DOHH2 (cell line): ENCODE data around the gene RIMS3.
A peak's percentile ranks its signal among the peaks of the same experiment; 100 is the strongest.

Experiments
- H3F3A ChIP-seq: fragments of 200-600 bp; sonication (generic), shearing (Covaris generic); 2 replicates; pipeline ENCODE4 v1.6.0; 2016; ENCODE audit warnings: antibody characterized with exemption, mild to moderate bottlenecking; ENCODE audit not compliant: control insufficient read depth, insufficient read depth
- H3K27ac ChIP-seq: fragments of 200-600 bp; sonication (generic); 2 replicates; pipeline ENCODE4 v1.5.1; 2014; ENCODE audit warnings: low read depth, mild to moderate bottlenecking, low read length, moderate library complexity
- H3K27me3 ChIP-seq: fragments of 200-600 bp; sonication (generic); 2 replicates; pipeline ENCODE4 v1.6.1; 2014; ENCODE audit warnings: mild to moderate bottlenecking, low read length, mixed read lengths; ENCODE audit not compliant: control insufficient read depth
- H3K36me3 ChIP-seq: fragments of 200-600 bp; sonication (generic); 2 replicates; pipeline ENCODE4 v1.6.1; 2014; ENCODE audit warnings: mild to moderate bottlenecking, low read length, moderate library complexity, mixed read lengths; ENCODE audit not compliant: control insufficient read depth
- H3K4me1 ChIP-seq: fragments of 200-600 bp; sonication (generic); 2 replicates; pipeline ENCODE4 v1.6.1; 2014; ENCODE audit warnings: mild to moderate bottlenecking, low read length, mixed read lengths; ENCODE audit not compliant: control insufficient read depth
- H3K4me2 ChIP-seq: fragments of 200-600 bp; sonication (generic); 2 replicates; pipeline ENCODE4 v1.6.0; 2014; ENCODE audit warnings: mild to moderate bottlenecking, low read length, moderate library complexity
- H3K4me3 ChIP-seq: fragments of 200-600 bp; sonication (generic); 2 replicates; pipeline ENCODE4 v1.5.1; 2014; ENCODE audit warnings: mild to moderate bottlenecking, low read length, mixed read lengths
- H3K79me2 ChIP-seq: fragments of 200-600 bp; sonication (generic); 2 replicates; pipeline ENCODE4 v1.6.1; 2014; ENCODE audit warnings: mild to moderate bottlenecking, low read length, mixed read lengths; ENCODE audit not compliant: control insufficient read depth
- H3K9me2 ChIP-seq: fragments of 200-600 bp; sonication (generic); replicated peaks from 2 replicates; pipeline ENCODE4 v1.6.1; 2014; ENCODE audit warnings: mild to moderate bottlenecking, low read length, mixed read lengths; ENCODE audit not compliant: control insufficient read depth
- H3K9me3 ChIP-seq: fragments of 200-600 bp; sonication (generic); 2 replicates; pipeline ENCODE4 v1.6.1; 2014; ENCODE audit warnings: antibody characterized with exemption, low read length, mixed read lengths; ENCODE audit not compliant: control insufficient read depth, insufficient read depth
- H4K20me1 ChIP-seq: fragments of 200-600 bp; sonication (generic); 2 replicates; pipeline ENCODE4 v1.6.0; 2014; ENCODE audit warnings: low read depth, mild to moderate bottlenecking, antibody characterized with exemption, low read length, moderate library complexity; ENCODE audit not compliant: control insufficient read depth, insufficient read depth
- CTCF ChIP-seq: fragments of 200-600 bp; sonication (generic); IDR thresholded peaks from one replicate; pipeline ENCODE4 v1.5.1; 2014; ENCODE audit warnings: antibody characterized with exemption, mild to moderate bottlenecking, low read depth, low read length; ENCODE audit not compliant: poor library complexity, severe bottlenecking
- EZH2phosphoT487 ChIP-seq: fragments of 200-600 bp; sonication (generic); IDR thresholded peaks from 2 replicates; pipeline ENCODE4 v1.6.1; 2017; ENCODE audit warnings: borderline replicate concordance, mild to moderate bottlenecking, antibody characterized with exemption, low read length, moderate library complexity, mixed read lengths

RIMS3 gene

GRCh38 chr1:40693425-40693824, 27.9 kb upstream of the RIMS3 start:
- Histone ChIP-seq H3K9me3 (no peaks in the 10 kb centered on the region), H3K4me2 (peak overlapping the region; percentile 85), H3K9me2 (no peaks in the 10 kb centered on the region), H3F3A (0 out of 2 replicates have a peak, but pooled peaks cover 2% of the 10 kb centered on the region), H4K20me1 (peaks cover 20% of the 10 kb centered on the region), H3K4me3 (peak overlapping the region; percentile 92), H3K36me3 (peaks cover 57% of the 10 kb centered on the region), H3K27ac (no peak overlapping the region), H3K4me1 (peaks cover 47% of the 10 kb centered on the region), H3K27me3 (no peaks in the 10 kb centered on the region), H3K79me2 (peaks cover 98% of the 10 kb centered on the region)
- TF ChIP-seq CTCF (no peak), EZH2phosphoT487 (no peak)

- Histone ChIP-seq H3K4me3 (peak overlapping the region; percentile 92), H3K4me2 (peak overlapping the region; percentile 85), H3K36me3 (peaks cover 57% of the 10 kb centered on the region), H3K9me3 (no peaks in the 10 kb centered on the region), H3F3A (0 out of 2 replicates have a peak, but pooled peaks cover 6% of the 10 kb centered on the region), H4K20me1 (peaks cover 20% of the 10 kb centered on the region), H3K4me1 (peaks cover 45% of the 10 kb centered on the region), H3K9me2 (no peaks in the 10 kb centered on the region), H3K27me3 (no peaks in the 10 kb centered on the region), H3K27ac (peak overlapping the region; percentile 91), H3K79me2 (peaks cover 91% of the 10 kb centered on the region)
- TF ChIP-seq EZH2phosphoT487 (no peak), CTCF (no peak)
These were observed 27.0 kb upstream of the RIMS3 start for GRCh38 chr1:40692429-40692895.

- peaks cover 39% of the 10 kb centered on the region for H3K4me1 ChIP-seq
- no peaks in the 10 kb centered on the region for H3K9me2 ChIP-seq
- no peak for TF ChIP-seq EZH2phosphoT487
- TF ChIP-seq CTCF: no peak
- 0 out of 2 replicates have a peak, but pooled peaks cover 6% of the 10 kb centered on the region for H3F3A ChIP-seq
- H3K79me2 ChIP-seq: peaks cover 84% of the 10 kb centered on the region
- no peaks in the 10 kb centered on the region for H3K9me3 ChIP-seq
- peak within 1 kb of the TSS; percentile 91 for H3K27ac ChIP-seq
- H4K20me1 ChIP-seq: peaks cover 20% of the 10 kb centered on the region
- peak within 1 kb of the TSS; percentile 85 for H3K4me2 ChIP-seq
- H3K27me3 ChIP-seq: no peaks in the 10 kb centered on the region
- peak within 1 kb of the TSS; percentile 92 for H3K4me3 ChIP-seq
- H3K36me3 ChIP-seq: peaks cover 54% of the 10 kb centered on the region
These were observed 26.3 kb upstream of the RIMS3 start, which contains the start of gene NFYC for GRCh38 chr1:40691538-40692428. Gene NFYC, plus strand, starts transcription at chr1:40691704. Its CDS starts 47,140 bp downstream, at chr1:40738844.
